Vagina (tissue), 2 donors: ENCODE results near the gene CKAP5. TPM values are rescaled to one million over a fixed set of nuclear protein-coding genes. Genes with fewer than 3 reads are reported as not detected.

Experiments used
- DNase-seq, 2 donors: peaks; one replicate each; pipeline ENCODE4 v3.0.0-alpha.2; 2017; ENCODE audit errors: extremely low spot score in 2 of 2
- H3K27ac ChIP-seq: fragments of 200-600 bp; sonication (generic); one replicate; pipeline ENCODE4 v1.5.1; 2019
- H3K27me3 ChIP-seq: fragments of 200-600 bp; sonication (generic); one replicate; pipeline ENCODE4 v1.5.1; 2019
- H3K36me3 ChIP-seq, 2 donors: fragments of 200-600 bp; sonication (generic); one replicate each; pipeline ENCODE4 v1.5.1; 2017 to 2019
- H3K4me1 ChIP-seq: fragments of 200-600 bp; sonication (generic); one replicate; pipeline ENCODE4 v1.5.1; 2019
- H3K4me3 ChIP-seq, 2 donors: fragments of 200-600 bp; sonication (generic); 1 replicate in 1 of 2; 2 replicates in 1 of 2; pipeline ENCODE4 v1.5.1; 2016 to 2019
- H3K9me3 ChIP-seq: fragments of 200-600 bp; sonication (generic); one replicate; pipeline ENCODE4 v1.5.1; 2019
- CTCF ChIP-seq, 3 experiments: fragments of 450-650 bp in 2 of 3; fragments of 200-600 bp in 1 of 3; sonication (generic) in 1 of 3; IDR thresholded peaks; one replicate each; pipeline ENCODE4 v1.5.1; 2017 to 2019; ENCODE audit warnings: antibody characterized with exemption in 3 of 3, mild to moderate bottlenecking in 2 of 3, moderate library complexity in 2 of 3
- POLR2A ChIP-seq, 2 donors: fragments of 450-650 bp; IDR thresholded peaks; one replicate each; pipeline ENCODE4 v1.6.1; 2017; ENCODE audit warnings: antibody characterized with exemption in 2 of 2, mild to moderate bottlenecking in 2 of 2, moderate library complexity in 2 of 2
- POLR2AphosphoS5 ChIP-seq, 2 donors: sonication (generic); formaldehyde crosslinking; IDR thresholded peaks; one replicate each; pipeline ENCODE4 v1.9.0; 2017; ENCODE audit warnings: antibody characterized with exemption in 2 of 2, mild to moderate bottlenecking in 2 of 2, low read depth in 1 of 2; ENCODE audit not compliant: insufficient read depth in 1 of 2
- intact Hi-C: fragments of 100-400 bp; cut with DNase I; formaldehyde crosslinking; loops from one replicate; pipeline ENCODE4 v1.15.1; 2023
- total RNA-seq: library from RNA; depleted of rRNA; stranded (reverse); fragments of >200 nt; gene quantifications from one replicate; pipeline ENCODE4 v1.2.3, GENCODE V29; 2016

CKAP5 gene
- total RNA-seq, 1 donor from 2014 or later: 32.9 TPM

- no peaks in the 10 kb centered on the region for H3K36me3 ChIP-seq
- no peaks in the 10 kb centered on the region for H3K9me3 ChIP-seq
- no peak overlapping the region for H3K4me3 ChIP-seq
- TF ChIP-seq POLR2A (IDR thresholded peaks at IDR 0.05) (no peak), CTCF (IDR thresholded peaks at IDR 0.05) (no peak), POLR2AphosphoS5 (IDR thresholded peaks at IDR 0.05; ENCODE audit: insufficient read depth in 1 of 2, low read depth in 1 of 2) (no peak)
- no peak overlapping the region for H3K27ac ChIP-seq
- H3K27me3 ChIP-seq: no peaks in the 10 kb centered on the region
- no peaks in the 10 kb centered on the region for H3K4me1 ChIP-seq
- intact Hi-C loops: no loop called here
- DNase-seq: no peak
Measured at GRCh38 chr11:46727952-46728658, 118.0 kb downstream of the CKAP5 start.

GRCh38 chr11:46726206-46726862 is 119.7 kb downstream of the CKAP5 start:
- H3K36me3 ChIP-seq: no peaks in the 10 kb centered on the region

GRCh38 chr11:46725338-46726205 is 120.5 kb downstream of the CKAP5 start:
- no peaks in the 10 kb centered on the region for H3K36me3 ChIP-seq
- intact Hi-C loops: no loop called here
- no peak overlapping the region for H3K27ac ChIP-seq
- no peak overlapping the region for H3K4me3 ChIP-seq
- no peak for TF ChIP-seq POLR2A (IDR thresholded peaks at IDR 0.05)
- no peaks in the 10 kb centered on the region for H3K4me1 ChIP-seq
- no peaks in the 10 kb centered on the region for H3K27me3 ChIP-seq
- DNase-seq: no peak
- no peaks in the 10 kb centered on the region for H3K9me3 ChIP-seq

More at GRCh38 chr11:46726206-46726862, 119.7 kb downstream of the CKAP5 start:
- TF ChIP-seq POLR2A (IDR thresholded peaks at IDR 0.05) (no peak), CTCF (IDR thresholded peaks at IDR 0.05) (no peak), POLR2AphosphoS5 (IDR thresholded peaks at IDR 0.05; ENCODE audit: insufficient read depth in 1 of 2, low read depth in 1 of 2) (no peak)
- no peak for DNase-seq
- Histone ChIP-seq H3K27ac (no peak overlapping the region), H3K4me3 (no peak overlapping the region), H3K4me1 (no peaks in the 10 kb centered on the region), H3K27me3 (no peaks in the 10 kb centered on the region), H3K9me3 (no peaks in the 10 kb centered on the region)
- intact Hi-C loops: no loop called here

- H3K9me3 ChIP-seq: no peaks in the 10 kb centered on the region
- intact Hi-C loops: no loop called here
- H3K4me3 ChIP-seq: no peak overlapping the region
- H3K27me3 ChIP-seq: no peaks in the 10 kb centered on the region
- no peak overlapping the region for H3K27ac ChIP-seq
- no peak for TF ChIP-seq POLR2A (IDR thresholded peaks at IDR 0.05)
- no peak for TF ChIP-seq CTCF (IDR thresholded peaks at IDR 0.05)
- no peak for TF ChIP-seq POLR2AphosphoS5 (IDR thresholded peaks at IDR 0.05; ENCODE audit: insufficient read depth in 1 of 2, low read depth in 1 of 2)
- no peak for DNase-seq
- H3K4me1 ChIP-seq: no peaks in the 10 kb centered on the region
- no peaks in the 10 kb centered on the region for H3K36me3 ChIP-seq
Measured at GRCh38 chr11:46724088-46724487, 122.0 kb downstream of the CKAP5 start.

GRCh38 chr11:46723359-46723680 is 122.8 kb downstream of the CKAP5 start:
- no peak for DNase-seq
- Histone ChIP-seq H3K4me1 (no peaks in the 10 kb centered on the region), H3K36me3 (no peaks in the 10 kb centered on the region), H3K27me3 (no peaks in the 10 kb centered on the region), H3K9me3 (no peaks in the 10 kb centered on the region), H3K27ac (no peak overlapping the region), H3K4me3 (no peak overlapping the region)
- intact Hi-C loops: no loop called here
- TF ChIP-seq POLR2AphosphoS5 (IDR thresholded peaks at IDR 0.05; ENCODE audit: insufficient read depth in 1 of 2, low read depth in 1 of 2) (no peak), CTCF (IDR thresholded peaks at IDR 0.05) (no peak), POLR2A (IDR thresholded peaks at IDR 0.05) (no peak)
